GM19351 (cell line): ENCODE results near the gene RASSF8.

Experiments
- ATAC-seq: cut with Tn5 transposase; IDR thresholded peaks from one replicate; pipeline ENCODE4 v1.9.1; 2021; ENCODE audit warnings: mild to moderate bottlenecking, moderate library complexity; ENCODE audit not compliant: unreplicated experiment

The RASSF8 gene

GRCh38 chr12:26122681-26123481 is 164.4 kb downstream of the RASSF8 start:
- peak; percentile 21 for ATAC-seq

- no peak for ATAC-seq
Observed at GRCh38 chr12:26123482-26123980, 165.0 kb downstream of the RASSF8 start.

- no peak for ATAC-seq
Observed at GRCh38 chr12:26124446-26125399, 166.2 kb downstream of the RASSF8 start, which contains the start of gene BHLHE41. Gene BHLHE41 (minus strand): TSS chr12:26125037. CDS start chr12:26124779, 258 bp downstream.

- peak; percentile 19 for ATAC-seq
Observed at GRCh38 chr12:26125400-26126339, 167.2 kb downstream of the RASSF8 start.

GRCh38 chr12:26126340-26127284 is 168.1 kb downstream of the RASSF8 start:
- peak; percentile 45 for ATAC-seq

- ATAC-seq, result no peak
Observed at GRCh38 chr12:26127404-26127803, 168.9 kb downstream of the RASSF8 start.

GRCh38 chr12:26128168-26128567 is 169.7 kb downstream of the RASSF8 start:
- ATAC-seq, result no peak
